ENCODE measurements around the gene DNAH6. TPM values are rescaled to one million over a fixed set of nuclear protein-coding genes. Genes with fewer than 3 reads are reported as not detected.

DNAH6 gene
- total RNA-seq, 1 donor from 2014 or later, result 2.6 TPM

- Histone ChIP-seq H3K27ac (no peak overlapping the region), H3K79me2 (ENCODE audit: low read depth) (no peaks in the 10 kb centered on the region), H2AFZ (replicated peaks) (no peak overlapping the region), H3K9me3 (ENCODE audit: low read depth) (no peaks in the 10 kb centered on the region), H3K4me1 (peaks cover 5% of the 10 kb centered on the region), H3K27me3 (no peaks in the 10 kb centered on the region), H3K36me3 (no peaks in the 10 kb centered on the region), H4K20me1 (ENCODE audit: low read depth) (no peaks in the 10 kb centered on the region), H3K4me2 (no peak overlapping the region), H3F3A (ENCODE audit: low read depth) (no peaks in the 10 kb centered on the region), H3K9ac (no peak overlapping the region), H3K4me3 (no peak overlapping the region)
- TF ChIP-seq CTCF (IDR thresholded peaks at IDR 0.05) (no peak), EZH2 (IDR thresholded peaks at IDR 0.05) (no peak), EZH2phosphoT487 (IDR thresholded peaks at IDR 0.05) (no peak)
- H3K4me1 Mint-ChIP-seq, result peaks cover 11% of the 10 kb centered on the region
- H3K4me3 Mint-ChIP-seq, result no peak overlapping the region
- no peak for DNase-seq (ENCODE audit: low spot score)
- H3K27me3 Mint-ChIP-seq (ENCODE audit: insufficient read depth, low read depth), result peaks cover 2% of the 10 kb centered on the region
- no peaks in the 10 kb centered on the region for H3K9me3 Mint-ChIP-seq
- H3K36me3 Mint-ChIP-seq, result no peaks in the 10 kb centered on the region
- H3K27ac Mint-ChIP-seq, result no peak overlapping the region
These were observed 311.8 kb downstream of the DNAH6 start for GRCh38 chr2:84827978-84828575.

DNA sequence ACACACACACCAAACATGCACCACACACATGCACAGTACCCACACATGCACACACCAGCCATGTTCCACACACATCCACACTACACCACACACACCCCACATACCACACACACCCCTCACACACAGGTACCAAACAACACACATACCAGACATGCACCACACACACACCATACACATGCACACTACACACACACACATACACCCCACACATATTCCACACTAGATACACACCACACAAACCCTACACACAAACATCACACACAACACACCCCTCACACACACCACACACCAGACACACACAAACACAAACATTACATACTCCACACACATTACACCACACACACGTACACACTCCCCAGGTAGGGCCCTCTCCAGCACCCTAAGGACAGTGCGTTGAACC lies 313.4 kb downstream of the DNAH6 start:
- H4K20me1 ChIP-seq (ENCODE audit: low read depth), result no peaks in the 10 kb centered on the region
- H3K79me2 ChIP-seq (ENCODE audit: low read depth), result no peaks in the 10 kb centered on the region
- H3K4me1 ChIP-seq, result peaks cover 7% of the 10 kb centered on the region
- H2AFZ ChIP-seq (replicated peaks), result no peak overlapping the region
- no peak overlapping the region for H3K4me2 ChIP-seq
- H3K4me3 Mint-ChIP-seq, result no peak overlapping the region
- no peaks in the 10 kb centered on the region for H3K36me3 Mint-ChIP-seq
- no peak overlapping the region for H3K9ac ChIP-seq
- no peaks in the 10 kb centered on the region for H3K27me3 ChIP-seq
- H3K4me1 Mint-ChIP-seq, result peaks cover 14% of the 10 kb centered on the region
- H3K9me3 ChIP-seq (ENCODE audit: low read depth), result no peaks in the 10 kb centered on the region
- TF ChIP-seq CTCF (IDR thresholded peaks at IDR 0.05), result no peak
- no peak for TF ChIP-seq EZH2phosphoT487 (IDR thresholded peaks at IDR 0.05)
- no peak for TF ChIP-seq EZH2 (IDR thresholded peaks at IDR 0.05)
- no peak for DNase-seq (ENCODE audit: low spot score)
- no peak overlapping the region for H3K27ac ChIP-seq
- H3K4me3 ChIP-seq, result no peak overlapping the region
- no peaks in the 10 kb centered on the region for H3F3A ChIP-seq (ENCODE audit: low read depth)
- H3K27me3 Mint-ChIP-seq (ENCODE audit: insufficient read depth, low read depth), result peaks cover 2% of the 10 kb centered on the region
- no peaks in the 10 kb centered on the region for H3K9me3 Mint-ChIP-seq
- H3K36me3 ChIP-seq, result no peaks in the 10 kb centered on the region
- H3K27ac Mint-ChIP-seq, result no peak overlapping the region

DNA sequence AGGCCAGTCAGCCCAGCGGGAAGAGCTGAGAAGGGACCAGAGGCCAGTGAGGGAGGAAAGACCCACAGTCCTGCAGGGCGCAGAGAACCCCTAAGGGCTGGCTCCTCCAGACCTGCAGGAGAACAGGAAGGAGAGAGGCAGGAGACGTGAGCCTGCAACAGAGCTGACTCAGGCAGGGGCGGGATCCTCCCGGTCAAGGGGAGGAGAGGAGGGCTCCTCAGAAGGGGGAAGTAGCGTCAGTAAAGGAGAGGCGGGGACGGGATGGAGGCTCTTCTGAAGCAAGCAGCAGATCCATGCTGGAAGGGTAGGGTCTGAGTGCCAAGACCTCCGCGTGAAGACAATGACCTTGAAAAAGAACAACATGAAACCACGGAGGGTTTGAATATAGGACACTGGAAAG lies 313.8 kb downstream of the DNAH6 start:
- Mint-ChIP-seq H3K4me1 (peaks cover 14% of the 10 kb centered on the region), H3K27ac (no peak overlapping the region), H3K9me3 (peaks cover 2% of the 10 kb centered on the region), H3K4me3 (no peak overlapping the region), H3K27me3 (ENCODE audit: insufficient read depth, low read depth) (peaks cover 2% of the 10 kb centered on the region), H3K36me3 (no peaks in the 10 kb centered on the region)
- H3F3A ChIP-seq (ENCODE audit: low read depth), result no peaks in the 10 kb centered on the region
- no peaks in the 10 kb centered on the region for H3K27me3 ChIP-seq
- H3K9ac ChIP-seq, result no peak overlapping the region
- no peaks in the 10 kb centered on the region for H3K9me3 ChIP-seq (ENCODE audit: low read depth)
- no peak overlapping the region for H3K27ac ChIP-seq
- no peaks in the 10 kb centered on the region for H3K36me3 ChIP-seq
- H2AFZ ChIP-seq (replicated peaks), result no peak overlapping the region
- H3K4me3 ChIP-seq, result no peak overlapping the region
- no peaks in the 10 kb centered on the region for H4K20me1 ChIP-seq (ENCODE audit: low read depth)
- DNase-seq (ENCODE audit: low spot score), result no peak
- H3K4me2 ChIP-seq, result no peak overlapping the region
- H3K79me2 ChIP-seq (ENCODE audit: low read depth), result no peaks in the 10 kb centered on the region
- peaks cover 7% of the 10 kb centered on the region for H3K4me1 ChIP-seq
- no peak for TF ChIP-seq EZH2phosphoT487 (IDR thresholded peaks at IDR 0.05)
- no peak for TF ChIP-seq EZH2 (IDR thresholded peaks at IDR 0.05)
- TF ChIP-seq CTCF (IDR thresholded peaks at IDR 0.05), result no peak

Data from neural progenitor cell (in vitro differentiated cells).